K562 (cell line): Measurements from ENCODE around the gene CD164L2. TPM values are rescaled to one million over a fixed set of nuclear protein-coding genes. Genes with fewer than 3 reads are reported as not detected.
A peak's percentile ranks its signal among the peaks of the same experiment; 100 is the strongest.

Experiments
- ARHGAP35 ChIP-seq: fragments of 450-650 bp; IDR thresholded peaks from 2 replicates; pipeline ENCODE4 v1.6.1; 2018; ENCODE audit not compliant: partially characterized antibody
- ATF1 ChIP-seq, 2 experiments: fragments of 450-650 bp in 1 of 2; IDR thresholded peaks; 2 replicates each; pipeline ENCODE4 v1.6.1; 2016; ENCODE audit warnings: missing compliant biosample characterization in 1 of 2, missing genetic modification characterization in 1 of 2
- BHLHE40 ChIP-seq: IDR thresholded peaks from 2 replicates; pipeline ENCODE4 v1.6.1; 2011; ENCODE audit warnings: low read length, improper control_type of control experiment
- CBFA2T3 ChIP-seq: fragments of 450-650 bp; IDR thresholded peaks from 2 replicates; pipeline ENCODE4 v1.6.1; 2017
- CC2D1A ChIP-seq: fragments of 450-650 bp; IDR thresholded peaks from 2 replicates; pipeline ENCODE4 v1.6.1; 2017; ENCODE audit warnings: mild to moderate bottlenecking
- ERF ChIP-seq: fragments of 450-650 bp; formaldehyde crosslinking; IDR thresholded peaks from 2 replicates; pipeline ENCODE4 v1.4.0; 2020; ENCODE audit warnings: mild to moderate bottlenecking, mixed read lengths
- FIP1L1 ChIP-seq: fragments of 200-400 bp; formaldehyde crosslinking; IDR thresholded peaks from 2 replicates; pipeline ENCODE4 v1.6.1; 2018; ENCODE audit warnings: mild to moderate bottlenecking, low read depth, low read length; ENCODE audit not compliant: poor library complexity, severe bottlenecking
- IRF9 ChIP-seq: fragments of 450-650 bp; IDR thresholded peaks from 2 replicates; pipeline ENCODE4 v1.6.1; 2016; ENCODE audit warnings: missing biosample characterization, missing genetic modification characterization
- KLF1 ChIP-seq: fragments of 450-650 bp; IDR thresholded peaks from 2 replicates; pipeline ENCODE4 v1.6.1; 2016; ENCODE audit warnings: missing genetic modification characterization, missing compliant biosample characterization
- MNT ChIP-seq, 2 experiments: fragments of 450-650 bp; conservative IDR thresholded peaks; 2 replicates each; pipeline ENCODE4 v1.6.1; 2017; ENCODE audit warnings: mild to moderate bottlenecking in 2 of 2, moderate library complexity in 2 of 2
- PKNOX1 ChIP-seq: fragments of 450-650 bp; IDR thresholded peaks from 2 replicates; pipeline ENCODE4 v1.6.1; 2016
- POLR2G ChIP-seq: fragments of 200-400 bp; formaldehyde crosslinking; IDR thresholded peaks from 2 replicates; pipeline ENCODE4 v1.6.1; 2017; ENCODE audit warnings: low read depth, mild to moderate bottlenecking, antibody characterized with exemption, low read length, moderate library complexity
- POU5F1 ChIP-seq: fragments of 150-350 bp; IDR thresholded peaks from 2 replicates; pipeline ENCODE4 v1.6.1; 2014; ENCODE audit warnings: borderline replicate concordance, low read length, low read depth, mild to moderate bottlenecking; ENCODE audit not compliant: partially characterized antibody
- PRPF4 ChIP-seq: fragments of 200-400 bp; formaldehyde crosslinking; IDR thresholded peaks from one replicate; pipeline ENCODE4 v1.6.1; 2017; ENCODE audit warnings: low read length, low read depth, mild to moderate bottlenecking; ENCODE audit not compliant: insufficient read depth, poor library complexity, severe bottlenecking
- RNF2 ChIP-seq: sonication (generic); IDR thresholded peaks from 2 replicates; pipeline ENCODE4 v1.6.1; 2016
- RNF219 ChIP-seq: fragments of 250-450 bp; sonication (Bioruptor Pico); IDR thresholded peaks from 2 replicates; pipeline ENCODE4 v1.5.0; 2022; ENCODE audit warnings: mild to moderate bottlenecking
- SETDB1 ChIP-seq: IDR thresholded peaks from one replicate; pipeline ENCODE4 v1.6.1; 2012; ENCODE audit warnings: low read length, control low read depth, inconsistent platforms
- TBL1XR1 ChIP-seq, 2 experiments: IDR thresholded peaks; 2 replicates each; pipeline ENCODE4 v1.6.1; 2012; ENCODE audit warnings: improper control_type of control experiment in 2 of 2, low read length in 2 of 2, mild to moderate bottlenecking in 1 of 2
- THRAP3 ChIP-seq: fragments of 450-650 bp; IDR thresholded peaks from 2 replicates; pipeline ENCODE4 v1.6.1; 2016; ENCODE audit warnings: mild to moderate bottlenecking, inconsistent platforms, borderline replicate concordance
- ZBTB2 ChIP-seq: fragments of 450-650 bp; IDR thresholded peaks from 2 replicates; pipeline ENCODE4 v1.6.1; 2016; ENCODE audit warnings: antibody characterized with exemption
- ZC3H4 ChIP-seq: sonication (generic); formaldehyde crosslinking; IDR thresholded peaks from 2 replicates; pipeline ENCODE4 v1.9.0; 2021; ENCODE audit warnings: missing genetic modification reagents, borderline replicate concordance
- polyA plus RNA-seq, 8 experiments: library from polyadenylated mRNA; depleted of rRNA in 4 of 8; stranded (reverse) in 5 of 8; unstranded in 3 of 8; fragments of >200 nt; fragmentation: Nextera tagmentation in 2 of 8; fragmentation: Illumina TruSeq in 1 of 8; extraction: Ambion mirVana in 2 of 8; extraction: Trizol in 1 of 8; gene quantifications; 2 replicates each; pipeline versions ENCODE4 v1.2.1 to v1.2.3, GENCODE V29; 2011 to 2014; ENCODE audit warnings: inconsistent platforms in 1 of 8, missing spikeins in 1 of 8
- total RNA-seq, 7 experiments: library from RNA; depleted of rRNA in 6 of 7; stranded (reverse); fragments of >200 nt in 6 of 7; fragmentation: Illumina TruSeq in 2 of 7; extraction: Trizol in 2 of 7; gene quantifications; 2 replicates each; pipeline versions ENCODE4 v1.2.1 to v1.2.3, GENCODE V29; 2011 to 2021; ENCODE audit warnings: low replicate concordance in 1 of 7

CD164L2 gene
- total and polyA plus RNA-seq, 9 of the 15 experiments (the other 6 are each of a cell fraction or from before 2014, with no cell fraction given): 0.08 to 0.92 (median 0.38) TPM; not detected in 1

GRCh38 chr1:27349784-27350662, 33.1 kb downstream of the CD164L2 start (continued):
- TF ChIP-seq RNF219 (no peak), POU5F1 (no peak), RNF2 (no peak), CC2D1A (no peak), PRPF4 (peak; percentile 40), IRF9 (tag) (no peak), ERF (no peak), PKNOX1 (peak; percentile 89), ZC3H4 (CRISPR knock-in tag) (0 out of 2 replicates have a peak, but pooled peaks have one; percentile 50), SETDB1 (no peak), KLF1 (tag) (no peak), ATF1 (CRISPR knock-in tag; IDR thresholded peaks at IDR 0.05) (no peak), ATF1 (tag; IDR thresholded peaks at IDR 0.05) (no peak), FIP1L1 (no peak), ZBTB2 (0 out of 2 replicates have a peak, but pooled peaks have one; percentile 9), ARHGAP35 (no peak), TBL1XR1 (IDR thresholded peaks at IDR 0.05; ENCODE audit: low read length in 2 of 2) (no peak), POLR2G (peak; percentile 15; the same call in 1 of the 2 replicates), CBFA2T3 (no peak), THRAP3 (0 out of 2 replicates have a peak, but pooled peaks have one; percentile 13), BHLHE40 (0 out of 2 replicates have a peak, but pooled peaks have one; percentile 8), MNT (conservative IDR thresholded peaks at IDR 0.05) (no peak)
